ENCODE data around the gene PTCD1.

DNA sequence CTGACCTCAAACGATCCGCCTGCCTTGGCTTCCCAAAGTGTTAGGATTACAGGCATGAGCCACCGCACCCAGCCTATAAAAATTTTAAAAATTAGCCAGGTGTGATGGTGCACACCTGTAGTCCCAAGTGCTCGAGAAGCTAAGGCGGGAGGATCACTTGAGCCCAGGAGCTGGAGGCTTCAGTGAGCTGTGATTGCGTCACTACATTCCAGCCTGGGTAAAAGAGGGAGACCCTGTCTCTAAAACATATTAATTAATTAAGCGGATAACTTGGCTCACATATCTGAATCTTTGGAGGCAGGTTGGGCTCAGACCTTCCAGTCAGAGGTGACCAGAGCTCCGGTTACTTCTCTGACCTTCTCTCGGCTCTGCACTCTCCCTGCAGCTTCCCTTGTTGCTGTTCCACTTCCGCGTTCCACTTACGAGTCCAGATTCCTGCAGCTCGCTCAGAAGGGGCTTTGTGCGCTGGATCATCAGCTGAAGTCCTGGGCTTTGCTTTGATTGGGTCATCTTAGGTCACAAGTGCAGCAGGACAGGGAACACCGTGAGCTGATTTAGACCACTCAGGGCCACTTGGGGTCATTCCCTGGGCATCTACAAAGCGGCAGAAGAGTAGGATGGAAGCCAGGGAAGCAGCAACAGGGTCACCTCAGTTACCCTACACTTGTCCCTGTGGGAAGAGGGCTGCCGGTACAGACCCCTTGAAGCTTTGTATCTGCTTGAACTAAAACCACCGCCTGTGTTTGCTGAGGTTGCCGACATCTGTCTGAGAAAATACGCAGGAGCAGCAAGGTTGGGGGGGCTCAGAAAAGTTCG lies 66.1 kb downstream of the PTCD1 start:
- TF ChIP-seq, protein P1, sequence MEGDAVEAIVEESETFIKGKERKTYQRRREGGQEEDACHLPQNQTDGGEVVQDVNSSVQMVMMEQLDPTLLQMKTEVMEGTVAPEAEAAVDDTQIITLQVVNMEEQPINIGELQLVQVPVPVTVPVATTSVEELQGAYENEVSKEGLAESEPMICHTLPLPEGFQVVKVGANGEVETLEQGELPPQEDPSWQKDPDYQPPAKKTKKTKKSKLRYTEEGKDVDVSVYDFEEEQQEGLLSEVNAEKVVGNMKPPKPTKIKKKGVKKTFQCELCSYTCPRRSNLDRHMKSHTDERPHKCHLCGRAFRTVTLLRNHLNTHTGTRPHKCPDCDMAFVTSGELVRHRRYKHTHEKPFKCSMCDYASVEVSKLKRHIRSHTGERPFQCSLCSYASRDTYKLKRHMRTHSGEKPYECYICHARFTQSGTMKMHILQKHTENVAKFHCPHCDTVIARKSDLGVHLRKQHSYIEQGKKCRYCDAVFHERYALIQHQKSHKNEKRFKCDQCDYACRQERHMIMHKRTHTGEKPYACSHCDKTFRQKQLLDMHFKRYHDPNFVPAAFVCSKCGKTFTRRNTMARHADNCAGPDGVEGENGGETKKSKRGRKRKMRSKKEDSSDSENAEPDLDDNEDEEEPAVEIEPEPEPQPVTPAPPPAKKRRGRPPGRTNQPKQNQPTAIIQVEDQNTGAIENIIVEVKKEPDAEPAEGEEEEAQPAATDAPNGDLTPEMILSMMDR (IDR thresholded peaks at IDR 0.05): no peak
- TF ChIP-seq POLR2A (IDR thresholded peaks at IDR 0.05): no peak

Measured in Peyer's patch (tissue), 4 donors.